ENCODE results near the gene RALGAPA2. TPM values are rescaled to one million over a fixed set of nuclear protein-coding genes. Genes with fewer than 3 reads are reported as not detected.

RALGAPA2 gene
- polyA plus RNA-seq, 1 donor from 2014 or later = 5.4 TPM

GRCh38 chr20:20428067-20428466, 284.4 kb downstream of the RALGAPA2 start:
- no peak overlapping the region for H3K27ac Mint-ChIP-seq
- no peaks in the 10 kb centered on the region for H3K9me3 Mint-ChIP-seq
- H3K4me1 Mint-ChIP-seq = peaks cover 0 to 1% (median 1%) of the 10 kb centered on the region in 3 donors
- H3K4me3 Mint-ChIP-seq = no peak overlapping the region
- H3K27me3 Mint-ChIP-seq = no peaks in the 10 kb centered on the region
- no peaks in the 10 kb centered on the region for H3K36me3 Mint-ChIP-seq

- Mint-ChIP-seq H3K27ac (no peak overlapping the region), H3K4me3 (no peak overlapping the region), H3K36me3 (peaks cover 4% of the 10 kb centered on the region), H3K9me3 (no peaks in the 10 kb centered on the region), H3K27me3 (no peaks in the 10 kb centered on the region), H3K4me1 (no peaks in the 10 kb centered on the region)
Measured at GRCh38 chr20:20427227-20427864, 285.1 kb downstream of the RALGAPA2 start.

- Mint-ChIP-seq H3K36me3 (peaks cover 4% of the 10 kb centered on the region), H3K27me3 (no peaks in the 10 kb centered on the region), H3K27ac (no peak overlapping the region), H3K4me3 (no peak overlapping the region), H3K9me3 (no peaks in the 10 kb centered on the region), H3K4me1 (no peaks in the 10 kb centered on the region)
Measured at GRCh38 chr20:20426655-20426907, 285.9 kb downstream of the RALGAPA2 start.

GRCh38 chr20:20425823-20426654, 286.4 kb downstream of the RALGAPA2 start:
- Mint-ChIP-seq H3K4me3 (no peak overlapping the region), H3K9me3 (no peaks in the 10 kb centered on the region), H3K36me3 (peaks cover 5% of the 10 kb centered on the region), H3K4me1 (no peaks in the 10 kb centered on the region), H3K27me3 (no peaks in the 10 kb centered on the region), H3K27ac (no peak overlapping the region)

GRCh38 chr20:20423117-20423516, 289.3 kb downstream of the RALGAPA2 start:
- H3K9me3 Mint-ChIP-seq = no peaks in the 10 kb centered on the region
- H3K36me3 Mint-ChIP-seq = peaks cover 8% of the 10 kb centered on the region

GRCh38 chr20:20417876-20418676, 294.4 kb downstream of the RALGAPA2 start:
- H3K27me3 Mint-ChIP-seq = no peaks in the 10 kb centered on the region
- H3K36me3 Mint-ChIP-seq = peaks cover 12% of the 10 kb centered on the region
- H3K4me1 Mint-ChIP-seq = peaks cover 0 to 11% (median 2%) of the 10 kb centered on the region in 3 donors
- H3K4me3 Mint-ChIP-seq = no peak overlapping the region
- H3K9me3 Mint-ChIP-seq = no peaks in the 10 kb centered on the region
- H3K27ac Mint-ChIP-seq = peak overlapping the region in 1 of 3 donors; percentile 66

More at GRCh38 chr20:20423117-20423516, 289.3 kb downstream of the RALGAPA2 start:
- H3K27me3 Mint-ChIP-seq = no peaks in the 10 kb centered on the region
- peaks cover 0 to 3% (median 0%) of the 10 kb centered on the region in 3 donors for H3K4me1 Mint-ChIP-seq
- H3K4me3 Mint-ChIP-seq = no peak overlapping the region
- no peak overlapping the region for H3K27ac Mint-ChIP-seq

- Mint-ChIP-seq H3K36me3 (peaks cover 5% of the 10 kb centered on the region), H3K27me3 (no peaks in the 10 kb centered on the region), H3K4me1 (peaks cover 0 to 11% (median 2%) of the 10 kb centered on the region in 3 donors), H3K27ac (no peak overlapping the region), H3K9me3 (no peaks in the 10 kb centered on the region), H3K4me3 (no peak overlapping the region)
Measured at GRCh38 chr20:20415321-20415720, 297.1 kb downstream of the RALGAPA2 start.

- Mint-ChIP-seq H3K9me3 (no peaks in the 10 kb centered on the region), H3K27me3 (no peaks in the 10 kb centered on the region), H3K36me3 (peaks cover 9% of the 10 kb centered on the region), H3K27ac (no peak overlapping the region), H3K4me3 (no peak overlapping the region), H3K4me1 (peaks cover 0 to 11% (median 2%) of the 10 kb centered on the region in 3 donors)
Measured at GRCh38 chr20:20414640-20415220, 297.7 kb downstream of the RALGAPA2 start.

GRCh38 chr20:20413810-20414281, 298.6 kb downstream of the RALGAPA2 start:
- no peaks in the 10 kb centered on the region for H3K27me3 Mint-ChIP-seq
- no peak overlapping the region for H3K27ac Mint-ChIP-seq
- H3K9me3 Mint-ChIP-seq = no peaks in the 10 kb centered on the region
- H3K4me3 Mint-ChIP-seq = no peak overlapping the region
- peaks cover 0 to 11% (median 2%) of the 10 kb centered on the region in 3 donors for H3K4me1 Mint-ChIP-seq
- peaks cover 10% of the 10 kb centered on the region for H3K36me3 Mint-ChIP-seq

GRCh38 chr20:20412750-20413149, 299.7 kb downstream of the RALGAPA2 start:
- H3K4me3 Mint-ChIP-seq = no peak overlapping the region
- peaks cover 10% of the 10 kb centered on the region for H3K36me3 Mint-ChIP-seq
- H3K4me1 Mint-ChIP-seq = peaks cover 0 to 4% (median 2%) of the 10 kb centered on the region in 3 donors
- H3K27me3 Mint-ChIP-seq = no peaks in the 10 kb centered on the region
- H3K9me3 Mint-ChIP-seq = no peaks in the 10 kb centered on the region
- H3K27ac Mint-ChIP-seq = no peak overlapping the region

GRCh38 chr20:20411836-20412235, 300.6 kb downstream of the RALGAPA2 start:
- Mint-ChIP-seq H3K9me3 (no peaks in the 10 kb centered on the region), H3K27me3 (no peaks in the 10 kb centered on the region), H3K27ac (no peak overlapping the region), H3K4me1 (peaks cover 0 to 2% (median 0%) of the 10 kb centered on the region in 3 donors), H3K4me3 (no peak overlapping the region), H3K36me3 (peaks cover 8% of the 10 kb centered on the region)

GRCh38 chr20:20411402-20411801, 301.0 kb downstream of the RALGAPA2 start:
- Mint-ChIP-seq H3K4me3 (no peak overlapping the region), H3K9me3 (no peaks in the 10 kb centered on the region), H3K4me1 (peaks cover 0 to 2% (median 0%) of the 10 kb centered on the region in 3 donors), H3K27me3 (no peaks in the 10 kb centered on the region), H3K36me3 (peaks cover 8% of the 10 kb centered on the region), H3K27ac (no peak overlapping the region)

- Mint-ChIP-seq H3K36me3 (peaks cover 10% of the 10 kb centered on the region), H3K27ac (no peak overlapping the region), H3K4me1 (peaks cover 0 to 2% (median 0%) of the 10 kb centered on the region in 3 donors), H3K9me3 (no peaks in the 10 kb centered on the region), H3K27me3 (no peaks in the 10 kb centered on the region), H3K4me3 (no peak overlapping the region)
Measured at GRCh38 chr20:20410678-20411077, 301.8 kb downstream of the RALGAPA2 start.

- H3K27me3 Mint-ChIP-seq = no peaks in the 10 kb centered on the region
- peaks cover 12% of the 10 kb centered on the region for H3K36me3 Mint-ChIP-seq
- no peak overlapping the region for H3K4me3 Mint-ChIP-seq
- H3K27ac Mint-ChIP-seq = no peak overlapping the region
- H3K9me3 Mint-ChIP-seq = no peaks in the 10 kb centered on the region
- peaks cover 0 to 2% (median 0%) of the 10 kb centered on the region in 3 donors for H3K4me1 Mint-ChIP-seq
Measured at GRCh38 chr20:20409331-20409730, 303.1 kb downstream of the RALGAPA2 start.

All from IgD-negative memory B cell (primary cell).